Mesothelial cell of epicardium (in vitro differentiated cells): ENCODE data around the gene ZMYND12. TPM values are rescaled to one million over a fixed set of nuclear protein-coding genes. Genes with fewer than 3 reads are reported as not detected.
"Not testable (repeated sequence)": the region's sequence is repeated elsewhere in the genome, so short reads cannot be mapped to it uniquely, and the experiment has no call there.

Source experiments
- DNase-seq, 2 experiments: peaks; one replicate each; pipeline ENCODE4 v3.0.0; 2021; ENCODE audit warnings: low spot score in 2 of 2; ENCODE audit not compliant: unreplicated experiment in 2 of 2
- H3K27ac Mint-ChIP-seq: 2 replicates; pipeline ENCODE4 v1.8.0; 2021; ENCODE audit warnings: mixed read lengths
- H3K27me3 Mint-ChIP-seq: 2 replicates; pipeline ENCODE4 v1.8.0; 2021; ENCODE audit warnings: low read depth, mixed read lengths
- H3K36me3 Mint-ChIP-seq: 2 replicates; pipeline ENCODE4 v1.8.0; 2021; ENCODE audit warnings: mixed read lengths
- H3K4me1 Mint-ChIP-seq: 2 replicates; pipeline ENCODE4 v1.8.0; 2021; ENCODE audit warnings: mixed read lengths
- H3K4me3 Mint-ChIP-seq: 2 replicates; pipeline ENCODE4 v1.8.0; 2021; ENCODE audit warnings: mild to moderate bottlenecking, moderate library complexity, mixed read lengths
- H3K9me3 Mint-ChIP-seq: 2 replicates; pipeline ENCODE4 v1.8.0; 2021; ENCODE audit warnings: mixed read lengths
- total RNA-seq: library from RNA; stranded (reverse); gene quantifications from 3 replicates; pipeline ENCODE4 v1.2.1, GENCODE V29; 2021
- TF ChIP-seq, protein P1 (sequence below): fragments of 200-600 bp; sonication (generic); IDR thresholded peaks from one replicate; pipeline ENCODE4 v1.5.0; 2021; ENCODE audit warnings: antibody characterized with exemption; ENCODE audit not compliant: unreplicated experiment

Gene ZMYND12
- total RNA-seq, 1 donor from 2014 or later: 0.76 TPM

GRCh38 chr1:42480921-42481320 is 25.1 kb upstream of the ZMYND12 start:
- Mint-ChIP-seq H3K9me3 (no peaks in the 10 kb centered on the region), H3K4me3 (no peak overlapping the region)

GRCh38 chr1:42479621-42480020 is 23.8 kb upstream of the ZMYND12 start:
- Mint-ChIP-seq H3K4me1 (no peaks in the 10 kb centered on the region), H3K9me3 (no peaks in the 10 kb centered on the region), H3K27me3 (no peaks in the 10 kb centered on the region), H3K27ac (no peak overlapping the region), H3K4me3 (no peak overlapping the region), H3K36me3 (peaks cover 1% of the 10 kb centered on the region)
- DNase-seq: no peak
- TF ChIP-seq, protein P1, sequence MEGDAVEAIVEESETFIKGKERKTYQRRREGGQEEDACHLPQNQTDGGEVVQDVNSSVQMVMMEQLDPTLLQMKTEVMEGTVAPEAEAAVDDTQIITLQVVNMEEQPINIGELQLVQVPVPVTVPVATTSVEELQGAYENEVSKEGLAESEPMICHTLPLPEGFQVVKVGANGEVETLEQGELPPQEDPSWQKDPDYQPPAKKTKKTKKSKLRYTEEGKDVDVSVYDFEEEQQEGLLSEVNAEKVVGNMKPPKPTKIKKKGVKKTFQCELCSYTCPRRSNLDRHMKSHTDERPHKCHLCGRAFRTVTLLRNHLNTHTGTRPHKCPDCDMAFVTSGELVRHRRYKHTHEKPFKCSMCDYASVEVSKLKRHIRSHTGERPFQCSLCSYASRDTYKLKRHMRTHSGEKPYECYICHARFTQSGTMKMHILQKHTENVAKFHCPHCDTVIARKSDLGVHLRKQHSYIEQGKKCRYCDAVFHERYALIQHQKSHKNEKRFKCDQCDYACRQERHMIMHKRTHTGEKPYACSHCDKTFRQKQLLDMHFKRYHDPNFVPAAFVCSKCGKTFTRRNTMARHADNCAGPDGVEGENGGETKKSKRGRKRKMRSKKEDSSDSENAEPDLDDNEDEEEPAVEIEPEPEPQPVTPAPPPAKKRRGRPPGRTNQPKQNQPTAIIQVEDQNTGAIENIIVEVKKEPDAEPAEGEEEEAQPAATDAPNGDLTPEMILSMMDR: no peak

More at GRCh38 chr1:42480921-42481320, 25.1 kb upstream of the ZMYND12 start:
- Mint-ChIP-seq H3K36me3 (peaks cover 1% of the 10 kb centered on the region), H3K27me3 (no peaks in the 10 kb centered on the region), H3K4me1 (no peaks in the 10 kb centered on the region), H3K27ac (no peak overlapping the region)
- TF ChIP-seq, protein P1: no peak
- no peak for DNase-seq

DNA sequence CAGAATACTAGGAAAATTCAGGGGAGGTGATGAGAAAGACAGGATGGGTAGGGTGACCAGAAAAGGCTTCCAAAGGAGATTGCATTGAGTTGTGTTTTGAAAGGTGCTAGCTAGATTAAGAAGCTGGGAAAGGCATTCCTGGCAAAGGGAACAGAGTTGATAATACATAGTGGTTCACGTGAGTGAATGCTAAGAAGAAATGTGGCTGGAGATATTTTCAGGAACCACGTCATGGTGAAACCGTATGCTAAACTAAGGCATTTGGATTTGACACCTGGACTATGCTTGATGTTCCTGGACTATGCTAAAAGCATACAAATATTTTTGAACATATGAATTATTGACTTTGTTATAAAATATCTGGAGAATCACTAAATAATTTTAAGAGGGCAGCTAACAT is 22.0 kb upstream of the ZMYND12 start:
- H3K4me1 Mint-ChIP-seq: no peaks in the 10 kb centered on the region
- H3K27ac Mint-ChIP-seq: no peak overlapping the region
- peaks cover 1% of the 10 kb centered on the region for H3K36me3 Mint-ChIP-seq
- H3K9me3 Mint-ChIP-seq: no peaks in the 10 kb centered on the region
- H3K4me3 Mint-ChIP-seq: no peak overlapping the region
- no peaks in the 10 kb centered on the region for H3K27me3 Mint-ChIP-seq
- no peak for DNase-seq
- TF ChIP-seq, protein P1: no peak

DNA sequence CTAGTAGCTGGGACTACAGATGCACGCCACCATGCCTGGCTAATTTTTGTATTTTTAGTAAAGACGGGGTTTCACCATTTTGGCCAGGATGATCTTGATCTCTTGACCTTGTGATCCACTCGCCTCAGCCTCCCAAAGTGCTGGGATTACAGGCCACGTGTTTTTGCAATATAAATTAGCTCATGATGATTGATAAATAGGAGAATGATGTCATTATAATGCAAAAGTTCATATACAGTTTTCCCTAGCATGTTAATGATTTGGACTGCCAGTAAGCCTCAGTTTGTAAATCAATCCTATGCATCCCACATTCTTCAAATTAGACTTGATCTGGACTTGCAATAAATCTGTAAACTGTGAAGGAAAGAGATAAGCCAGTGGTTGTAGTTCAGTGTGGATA is 21.5 kb upstream of the ZMYND12 start:
- H3K9me3 Mint-ChIP-seq, H3K27ac Mint-ChIP-seq, H3K27me3 Mint-ChIP-seq, DNase-seq, H3K36me3 Mint-ChIP-seq, H3K4me1 Mint-ChIP-seq, H3K4me3 Mint-ChIP-seq: not testable (repeated sequence)

- TF ChIP-seq, protein P1: no peak
- Mint-ChIP-seq H3K27me3 (no peaks in the 10 kb centered on the region), H3K36me3 (no peaks in the 10 kb centered on the region), H3K9me3 (no peaks in the 10 kb centered on the region), H3K4me3 (no peak overlapping the region), H3K4me1 (no peaks in the 10 kb centered on the region), H3K27ac (no peak overlapping the region)
- DNase-seq: no peak
These were observed 20.8 kb upstream of the ZMYND12 start for GRCh38 chr1:42476605-42477004.

- no peak overlapping the region for H3K27ac Mint-ChIP-seq
- no peaks in the 10 kb centered on the region for H3K36me3 Mint-ChIP-seq
- peaks cover 5% of the 10 kb centered on the region for H3K27me3 Mint-ChIP-seq
- DNase-seq: no peak
- H3K4me3 Mint-ChIP-seq: no peak overlapping the region
- peaks cover under 1% of the 10 kb centered on the region for H3K4me1 Mint-ChIP-seq
- TF ChIP-seq, protein P1: no peak
- H3K9me3 Mint-ChIP-seq: no peaks in the 10 kb centered on the region
These were observed 13.9 kb upstream of the ZMYND12 start for GRCh38 chr1:42469727-42470126.
